HG03280 (cell line): ENCODE results near the gene TMCO5A.

ENCODE experiments used
- ATAC-seq: cut with Tn5 transposase; IDR thresholded peaks from one replicate; pipeline ENCODE4 v1.9.1; 2021; ENCODE audit warnings: mild to moderate bottlenecking, moderate library complexity; ENCODE audit not compliant: unreplicated experiment

The TMCO5A gene

GRCh38 chr15:37967788-37968187 lies 33.3 kb downstream of the TMCO5A start:
- no peak for ATAC-seq

GRCh38 chr15:37973856-37974255 lies 39.4 kb downstream of the TMCO5A start:
- ATAC-seq: no peak

- ATAC-seq: no peak
These were observed 43.8 kb downstream of the TMCO5A start for GRCh38 chr15:37978231-37978630.

GRCh38 chr15:37979671-37980409 lies 45.4 kb downstream of the TMCO5A start:
- no peak for ATAC-seq

GRCh38 chr15:37981201-37981600 lies 46.8 kb downstream of the TMCO5A start:
- ATAC-seq: no peak

- ATAC-seq: no peak
These were observed 47.3 kb downstream of the TMCO5A start for GRCh38 chr15:37981775-37982174.

- ATAC-seq: no peak
These were observed 49.9 kb downstream of the TMCO5A start for GRCh38 chr15:37984368-37984767.

- no peak for ATAC-seq
These were observed 61.3 kb downstream of the TMCO5A start for GRCh38 chr15:37995461-37996347.
